Stimulated activated CD8-positive, alpha-beta memory T cell treated with anti-CD3 and anti-CD28 coated beads, Interleukin-2, amount 100 ng/mL, for 1 hour (primary cell): ENCODE measurements around the gene SLC66A3.

Experiments used
- DNase-seq, 2 donors: peaks; one replicate each; pipeline ENCODE4 v3.0.0-alpha.2; 2020; ENCODE audit warnings: low read depth in 2 of 2

SLC66A3 gene

DNA sequence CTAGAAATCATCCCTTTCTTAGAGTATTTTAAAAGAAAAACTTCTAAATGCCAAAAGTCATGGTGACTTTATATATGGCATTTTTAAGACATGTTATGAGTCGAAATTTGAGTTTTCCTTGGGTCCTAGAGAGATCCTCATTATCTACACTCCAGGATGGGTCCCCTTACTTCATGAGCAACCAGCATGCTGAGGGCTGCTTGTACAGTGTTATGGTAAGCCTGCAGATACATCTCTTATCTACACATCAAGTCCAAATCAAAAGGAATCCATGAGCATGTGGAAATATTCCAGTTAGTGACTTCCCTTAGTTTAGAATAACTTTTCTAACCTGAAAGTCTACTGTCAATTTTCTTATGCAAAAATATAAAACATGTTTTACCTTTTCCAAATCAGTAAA, 58.7 kb downstream of the SLC66A3 start:
- DNase-seq = no peak

DNA sequence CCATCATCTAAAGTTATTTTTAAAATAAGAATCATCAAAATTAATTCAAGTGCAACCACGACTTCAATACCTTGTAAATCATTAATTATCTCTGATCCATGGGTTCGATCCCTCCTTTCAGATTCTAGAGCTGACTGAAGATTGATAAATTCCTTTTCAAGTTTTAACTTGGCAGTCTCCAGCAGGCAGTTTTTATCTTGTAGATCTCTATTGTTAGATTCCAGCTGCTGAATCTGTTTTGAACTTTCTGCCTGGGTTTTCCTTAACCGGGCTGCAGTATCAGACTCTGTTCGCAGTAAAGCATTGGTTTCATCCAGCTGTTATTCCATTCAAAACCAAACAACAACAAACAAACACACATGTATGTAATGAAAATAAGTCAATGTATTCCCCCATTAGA, 59.5 kb downstream of the SLC66A3 start:
- DNase-seq = no peak

DNA sequence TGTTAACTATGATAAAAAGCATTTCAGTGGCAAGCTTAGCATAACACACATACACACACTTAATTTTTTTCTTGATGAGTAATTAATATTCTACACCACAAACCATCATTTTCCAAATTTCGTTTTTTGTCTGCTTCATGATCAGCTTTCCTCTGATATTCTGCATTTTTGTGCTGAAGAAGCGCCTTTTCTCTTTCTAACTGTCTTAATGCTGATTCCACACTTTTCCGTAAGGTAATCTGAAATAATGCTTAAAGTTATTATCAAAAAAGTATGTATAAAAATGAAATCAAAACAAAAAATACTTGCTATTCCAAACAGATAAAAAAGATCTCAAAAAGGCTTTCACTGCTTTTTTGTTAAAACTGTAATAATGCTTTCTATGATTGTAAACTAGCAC, 60.1 kb downstream of the SLC66A3 start:
- no peak for DNase-seq

GRCh38 chr2:11220445-11220844, 65.2 kb downstream of the SLC66A3 start:
- DNase-seq = no peak

- DNase-seq = no peak
Measured at GRCh38 chr2:11222845-11223244, 67.6 kb downstream of the SLC66A3 start.

GRCh38 chr2:11224887-11225286, 69.6 kb downstream of the SLC66A3 start:
- DNase-seq = no peak

DNA sequence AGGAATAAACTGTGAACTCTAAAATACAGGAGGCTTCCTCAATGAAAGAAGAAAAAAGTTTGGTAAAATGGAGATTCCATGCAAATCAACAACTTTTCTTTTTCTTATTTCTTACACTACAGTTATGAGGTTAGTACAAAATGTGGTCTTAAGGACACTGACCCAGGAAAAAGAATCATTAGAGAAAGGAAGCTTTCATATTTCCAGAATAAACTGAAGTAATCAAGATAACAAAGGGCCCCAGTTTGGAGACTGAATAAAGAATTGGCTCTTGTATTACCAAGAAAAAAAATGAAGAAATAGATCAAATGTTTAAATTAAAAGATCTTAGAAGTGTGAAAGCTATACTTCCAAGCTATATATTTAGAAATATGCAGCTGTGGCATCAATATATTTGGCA, 72.3 kb downstream of the SLC66A3 start:
- DNase-seq = no peak
